HepG2 (cell line): ENCODE data around the gene ASPHD1. TPM values are rescaled to one million over a fixed set of nuclear protein-coding genes. Genes with fewer than 3 reads are reported as not detected.
A peak's percentile ranks its signal among the peaks of the same experiment; 100 is the strongest.

Experiments
- CEBPG ChIP-seq: IDR thresholded peaks from 2 replicates; pipeline ENCODE4 v1.6.1; 2016
- HMGXB4 ChIP-seq, 2 experiments: sonication (generic) in 1 of 2; formaldehyde crosslinking in 1 of 2; IDR thresholded peaks; 2 replicates each; pipeline versions ENCODE4 v1.4.0 to v1.6.1; 2018 to 2020; ENCODE audit warnings: missing genetic modification reagents in 2 of 2, borderline replicate concordance in 1 of 2, low read depth in 1 of 2, mild to moderate bottlenecking in 1 of 2, missing biosample characterization in 1 of 2
- KIAA2018 ChIP-seq: sonication (generic); formaldehyde crosslinking; IDR thresholded peaks from 2 replicates; pipeline ENCODE4 v1.5.0; 2020; ENCODE audit warnings: mild to moderate bottlenecking, missing genetic modification reagents, borderline replicate concordance
- SP1 ChIP-seq, 2 experiments: fragments of 450-650 bp in 1 of 2; sonication (generic) in 1 of 2; formaldehyde crosslinking in 1 of 2; IDR thresholded peaks; 2 replicates each; pipeline versions ENCODE4 v1.4.0 to v1.6.1; 2016 to 2020; ENCODE audit warnings: missing genetic modification reagents in 1 of 2
- U2AF1 ChIP-seq: fragments of 200-400 bp; formaldehyde crosslinking; optimal IDR thresholded peaks from 2 replicates; pipeline ENCODE3; 2017; ENCODE audit warnings: mild to moderate bottlenecking, low read depth, low read length
- ZNF354B ChIP-seq: sonication (generic); formaldehyde crosslinking; IDR thresholded peaks from 2 replicates; pipeline ENCODE4 v1.8.0; 2022; ENCODE audit warnings: mild to moderate bottlenecking, missing genetic modification reagents
- ZNF383 ChIP-seq: sonication (generic); formaldehyde crosslinking; IDR thresholded peaks from 2 replicates; pipeline ENCODE4 v1.4.0; 2020; ENCODE audit warnings: missing genetic modification reagents, mild to moderate bottlenecking, borderline replicate concordance
- polyA plus RNA-seq, 8 experiments: library from polyadenylated mRNA; depleted of rRNA in 3 of 8; stranded (reverse) in 7 of 8; unstranded in 1 of 8; fragments of >200 nt; fragmentation: Illumina TruSeq in 4 of 8; extraction: Trizol in 4 of 8; gene quantifications; 2 replicates each; pipeline versions ENCODE4 v1.2.1 to v1.2.3, GENCODE V29; 2011 to 2016; ENCODE audit warnings: low read depth in 4 of 8, missing spikeins in 1 of 8, mixed read lengths in 1 of 8; ENCODE audit not compliant: insufficient read depth in 1 of 8
- total RNA-seq, 5 experiments: library from RNA; depleted of rRNA; stranded (reverse); fragments of >200 nt; fragmentation: Illumina TruSeq; extraction: Trizol; gene quantifications; 2 replicates each; pipeline ENCODE4 v1.2.3, GENCODE V29; 2016; ENCODE audit warnings: low read depth in 1 of 5

The ASPHD1 gene
- total and polyA plus RNA-seq, 2 of the 13 experiments (the other 11 are each of a cell fraction or from before 2014, with no cell fraction given) = 13.1 to 19.7 TPM

- TF ChIP-seq HMGXB4 (CRISPR knock-in tag; IDR thresholded peaks at IDR 0.05; ENCODE audit: borderline replicate concordance in 1 of 2, low read depth in 1 of 2) (peak; percentile 17 to 76; a peak in 3 of 4 replicates), ZNF383 (CRISPR knock-in tag) (no peak), U2AF1 (peak; percentile 84), CEBPG (peak; percentile 16; the same call in 1 of the 2 replicates), KIAA2018 (CRISPR knock-in tag) (0 out of 2 replicates have a peak, but pooled peaks have one; percentile 28), SP1 (IDR thresholded peaks at IDR 0.05) (no peak), SP1 (CRISPR knock-in tag; IDR thresholded peaks at IDR 0.05) (peak; percentile 81; the same call in 1 of the 2 replicates), ZNF354B (CRISPR knock-in tag) (0 out of 2 replicates have a peak, but pooled peaks have one; percentile 54)
These were observed 25.8 kb downstream of the ASPHD1 start, which contains the start of gene KCTD13 (continued) for GRCh38 chr16:29925781-29926710.
